Measurements from ENCODE around the gene TRAPPC2. TPM values are rescaled to one million over a fixed set of nuclear protein-coding genes. Genes with fewer than 3 reads are reported as not detected.

The TRAPPC2 gene
- total and polyA plus RNA-seq, 2 of the 4 experiments (the other 2 are of a cell fraction), result 11.3 to 13.8 TPM

DNA sequence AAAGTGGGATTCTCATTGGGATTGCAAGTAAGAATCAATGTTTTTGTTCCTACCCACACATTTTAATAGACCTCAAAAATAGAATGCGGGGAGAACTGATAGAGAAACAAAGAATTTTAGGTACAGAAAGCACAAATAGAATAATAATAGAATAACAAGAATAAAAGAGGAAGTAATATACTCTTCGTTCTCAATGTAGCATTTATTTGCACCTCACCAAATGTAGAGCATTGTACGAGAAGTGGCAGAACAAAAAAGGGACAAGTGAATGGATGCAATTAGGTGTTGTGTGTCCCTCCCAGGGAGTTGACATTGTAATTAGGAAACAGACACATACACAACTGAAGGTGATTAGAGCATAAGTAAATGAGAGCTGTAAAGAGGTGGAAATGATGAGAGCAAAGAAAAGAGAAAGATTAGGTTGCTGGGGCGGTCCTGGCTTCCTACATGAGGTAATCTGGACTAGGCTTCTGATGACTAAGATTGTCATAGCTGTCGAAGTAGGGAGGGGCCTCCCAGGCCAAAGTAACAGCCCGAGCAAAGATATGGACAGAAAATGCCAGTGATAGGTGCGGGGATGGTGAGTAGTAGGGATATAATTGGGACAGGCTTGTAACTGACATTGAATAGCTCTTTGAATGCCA, 35.1 kb downstream of the TRAPPC2 start:
- H3K56ac ChIP-seq (ENCODE audit: extremely low read depth, insufficient read depth, low read length), result no peak overlapping the region
- no peak overlapping the region for H2BK15ac ChIP-seq (ENCODE audit: low read depth, low read length)
- BruUV-seq (replicated peaks), result no TSS peak
- peak; percentile 23 for DNase-seq
- no peaks in the 10 kb centered on the region for H3K9me3 ChIP-seq (ENCODE audit: control insufficient read depth, insufficient read depth, low read length)
- WGBS, 2 experiments (ENCODE audit: extremely low coverage in 2 of 2, insufficient read length in 1 of 2), result 83% methylated on average over 1 of the region's 7 CpGs; no CpG with 5 or more reads in 1 of the 2 experiments
- no peak overlapping the region for H3K23ac ChIP-seq (ENCODE audit: low read depth, low read length)
- no peak overlapping the region for H2AK9ac ChIP-seq (replicated peaks; ENCODE audit: low read depth, low read length, poor library complexity)
- no peak overlapping the region for H3K4me3 ChIP-seq (ENCODE audit: insufficient read depth, low read depth, low read length)
- peaks cover 3% of the 10 kb centered on the region; the same call in 1 of the 2 replicates for H3K9me1 ChIP-seq (ENCODE audit: insufficient read depth, low read length)
- H4K5ac ChIP-seq (ENCODE audit: low read depth, low read length), result no peak overlapping the region
- no peak overlapping the region for H3K27ac ChIP-seq (ENCODE audit: insufficient read depth, low read length)
- no peak overlapping the region for H3K9ac ChIP-seq (ENCODE audit: low read depth, low read length)
- H3K18ac ChIP-seq (ENCODE audit: low read depth, low read length), result no peak overlapping the region
- CTCF ChIA-PET, result no interaction called here
- no peak overlapping the region for H4K91ac ChIP-seq (ENCODE audit: insufficient read depth, low read depth, low read length)
- POLR2A ChIA-PET (ENCODE audit: unreplicated experiment), result no interaction called here
- dilution Hi-C loops (cut with HindIII; ENCODE audit: low sequenced_read_pairs, unreplicated experiment), result no loop called here
- intact Hi-C loops (cut with micrococcal nuclease), result no loop called here
- no peak overlapping the region for H2AK5ac ChIP-seq (ENCODE audit: low read depth, low read length)
- no peak for ATAC-seq (ENCODE audit: low read depth)
- TF ChIP-seq, protein P1, sequence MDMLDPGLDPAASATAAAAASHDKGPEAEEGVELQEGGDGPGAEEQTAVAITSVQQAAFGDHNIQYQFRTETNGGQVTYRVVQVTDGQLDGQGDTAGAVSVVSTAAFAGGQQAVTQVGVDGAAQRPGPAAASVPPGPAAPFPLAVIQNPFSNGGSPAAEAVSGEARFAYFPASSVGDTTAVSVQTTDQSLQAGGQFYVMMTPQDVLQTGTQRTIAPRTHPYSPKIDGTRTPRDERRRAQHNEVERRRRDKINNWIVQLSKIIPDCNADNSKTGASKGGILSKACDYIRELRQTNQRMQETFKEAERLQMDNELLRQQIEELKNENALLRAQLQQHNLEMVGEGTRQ (IDR thresholded peaks at IDR 0.05; ENCODE audit: low read depth, low read length), result no peak
- TF ChIP-seq BHLHE40 (IDR thresholded peaks at IDR 0.05; ENCODE audit: low read depth, low read length) (no peak), RAD21 (IDR thresholded peaks at IDR 0.05; ENCODE audit: low read length) (no peak), MAZ (IDR thresholded peaks at IDR 0.05; ENCODE audit: borderline replicate concordance, low read depth, low read length) (no peak), POLR2A (IDR thresholded peaks at IDR 0.05; ENCODE audit: low read depth, low read length) (no peak), MAFK (IDR thresholded peaks at IDR 0.05; ENCODE audit: low read depth, low read length) (no peak), RFX5 (IDR thresholded peaks at IDR 0.05; ENCODE audit: low read depth, low read length) (no peak), FOS (IDR thresholded peaks at IDR 0.05; ENCODE audit: low read depth, low read length) (no peak)
- TF ChIP-seq, protein P2, sequence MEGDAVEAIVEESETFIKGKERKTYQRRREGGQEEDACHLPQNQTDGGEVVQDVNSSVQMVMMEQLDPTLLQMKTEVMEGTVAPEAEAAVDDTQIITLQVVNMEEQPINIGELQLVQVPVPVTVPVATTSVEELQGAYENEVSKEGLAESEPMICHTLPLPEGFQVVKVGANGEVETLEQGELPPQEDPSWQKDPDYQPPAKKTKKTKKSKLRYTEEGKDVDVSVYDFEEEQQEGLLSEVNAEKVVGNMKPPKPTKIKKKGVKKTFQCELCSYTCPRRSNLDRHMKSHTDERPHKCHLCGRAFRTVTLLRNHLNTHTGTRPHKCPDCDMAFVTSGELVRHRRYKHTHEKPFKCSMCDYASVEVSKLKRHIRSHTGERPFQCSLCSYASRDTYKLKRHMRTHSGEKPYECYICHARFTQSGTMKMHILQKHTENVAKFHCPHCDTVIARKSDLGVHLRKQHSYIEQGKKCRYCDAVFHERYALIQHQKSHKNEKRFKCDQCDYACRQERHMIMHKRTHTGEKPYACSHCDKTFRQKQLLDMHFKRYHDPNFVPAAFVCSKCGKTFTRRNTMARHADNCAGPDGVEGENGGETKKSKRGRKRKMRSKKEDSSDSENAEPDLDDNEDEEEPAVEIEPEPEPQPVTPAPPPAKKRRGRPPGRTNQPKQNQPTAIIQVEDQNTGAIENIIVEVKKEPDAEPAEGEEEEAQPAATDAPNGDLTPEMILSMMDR (conservative IDR thresholded peaks at IDR 0.05; ENCODE audit: low read depth, low read length), result no peak
- H2BK5ac ChIP-seq (ENCODE audit: low read depth, low read length, poor library complexity, severe bottlenecking), result no peak overlapping the region
- H4K8ac ChIP-seq (ENCODE audit: low read depth in 2 of 2, low read length in 2 of 2), result no peak overlapping the region
- peaks cover 65% of the 10 kb centered on the region for H4K20me1 ChIP-seq (ENCODE audit: insufficient read depth, low read length)
- no peak overlapping the region for H3K4ac ChIP-seq (ENCODE audit: low read depth, low read length)
- no peak overlapping the region for H2BK20ac ChIP-seq (ENCODE audit: low read depth, low read length)
- in situ Hi-C loops (cut with MboI; ENCODE audit: low sequenced_read_pairs), result no loop called here
- no peaks in the 10 kb centered on the region; the same call in 1 of the 2 replicates for H3K27me3 ChIP-seq (ENCODE audit: control insufficient read depth, insufficient read depth, low read length)
- H3K79me1 ChIP-seq (ENCODE audit: low read depth in 1 of 2, low read length in 2 of 2), result peaks cover 17 to 58% of the 10 kb centered on the region in 2 experiments
- peaks cover 10% of the 10 kb centered on the region; the same call in 1 of the 2 replicates for H3K36me3 ChIP-seq (ENCODE audit: control insufficient read depth, insufficient read depth, low read length)
- H2BK120ac ChIP-seq (ENCODE audit: low read depth, low read length), result no peak overlapping the region
- no peak overlapping the region for H3K4me2 ChIP-seq (ENCODE audit: low read depth, low read length)
- peaks cover 9% of the 10 kb centered on the region for H3K4me1 ChIP-seq (ENCODE audit: control insufficient read depth, insufficient read depth, low read length)
- no peak overlapping the region for H3K14ac ChIP-seq (replicated peaks; ENCODE audit: low read depth, low read length)
- no peak overlapping the region for H2AFZ ChIP-seq (replicated peaks; ENCODE audit: low read length, poor library complexity)
